ENCODE results near the gene FFAR3. TPM values are rescaled to one million over a fixed set of nuclear protein-coding genes. Genes with fewer than 3 reads are reported as not detected.
A peak's percentile ranks its signal among the peaks of the same experiment; 100 is the strongest.

Gene FFAR3
- total RNA-seq, 4 donors from 2014 or later = not detected

GRCh38 chr19:35362261-35363000 is 4.2 kb downstream of the FFAR3 start:
- H3K4me1 ChIP-seq = peaks cover 9% of the 10 kb centered on the region
- peak in 1 of 2 donors; percentile 53 for DNase-seq (ENCODE audit: low spot score in 2 of 2)
- no peak overlapping the region for H3K4me3 ChIP-seq
- 55% methylated on average over 8 of the region's 14 CpGs for WGBS
- H3K36me3 ChIP-seq = no peaks in the 10 kb centered on the region
- H3K9me3 ChIP-seq = no peaks in the 10 kb centered on the region
- H3K27me3 ChIP-seq = peaks cover 8% of the 10 kb centered on the region
- H3K27ac ChIP-seq = no peak overlapping the region
- TF ChIP-seq EP300 (IDR thresholded peaks at IDR 0.05) (no peak), POLR2A (IDR thresholded peaks at IDR 0.05) (no peak), POLR2AphosphoS5 (IDR thresholded peaks at IDR 0.05) (no peak), CTCF (IDR thresholded peaks at IDR 0.05) (no peak)

- no peak overlapping the region for H3K4me3 ChIP-seq
- no peak overlapping the region for H3K27ac ChIP-seq
- DNase-seq (ENCODE audit: low spot score in 2 of 2) = peak in 1 of 2 donors; percentile 64
- H3K36me3 ChIP-seq = no peaks in the 10 kb centered on the region
- H3K9me3 ChIP-seq = no peaks in the 10 kb centered on the region
- no peak for TF ChIP-seq POLR2AphosphoS5 (IDR thresholded peaks at IDR 0.05)
- TF ChIP-seq EP300 (IDR thresholded peaks at IDR 0.05) = no peak
- no peak for TF ChIP-seq CTCF (IDR thresholded peaks at IDR 0.05)
- TF ChIP-seq POLR2A (IDR thresholded peaks at IDR 0.05) = no peak
- H3K4me1 ChIP-seq = peaks cover 3% of the 10 kb centered on the region
- 68% methylated on average over 8 of the region's 11 CpGs for WGBS
- H3K27me3 ChIP-seq = peaks cover 3% of the 10 kb centered on the region
Observed at GRCh38 chr19:35363001-35363590, 4.8 kb downstream of the FFAR3 start.

- WGBS = 83% methylated on average over 19 of the region's 19 CpGs
- no peak for TF ChIP-seq POLR2A (IDR thresholded peaks at IDR 0.05)
- no peak for TF ChIP-seq POLR2AphosphoS5 (IDR thresholded peaks at IDR 0.05)
- no peak for TF ChIP-seq CTCF (IDR thresholded peaks at IDR 0.05)
- no peak for TF ChIP-seq EP300 (IDR thresholded peaks at IDR 0.05)
- Histone ChIP-seq H3K4me3 (no peak overlapping the region), H3K27me3 (no peaks in the 10 kb centered on the region), H3K36me3 (no peaks in the 10 kb centered on the region), H3K27ac (no peak overlapping the region), H3K9me3 (no peaks in the 10 kb centered on the region), H3K4me1 (no peaks in the 10 kb centered on the region)
- peak in 1 of 2 donors; percentile 60 for DNase-seq (ENCODE audit: low spot score in 2 of 2)
Observed at GRCh38 chr19:35363711-35364425, 5.6 kb downstream of the FFAR3 start.

GRCh38 chr19:35365303-35365702 is 7.0 kb downstream of the FFAR3 start:
- WGBS = 85% methylated on average over 4 of the region's 4 CpGs
- no peaks in the 10 kb centered on the region for H3K27me3 ChIP-seq
- no peaks in the 10 kb centered on the region for H3K36me3 ChIP-seq
- no peaks in the 10 kb centered on the region for H3K9me3 ChIP-seq
- H3K4me1 ChIP-seq = no peaks in the 10 kb centered on the region
- H3K4me3 ChIP-seq = no peak overlapping the region
- no peak overlapping the region for H3K27ac ChIP-seq
- TF ChIP-seq POLR2AphosphoS5 (IDR thresholded peaks at IDR 0.05) = no peak
- TF ChIP-seq POLR2A (IDR thresholded peaks at IDR 0.05) = no peak
- DNase-seq (ENCODE audit: low spot score in 2 of 2) = peak in 1 of 2 donors; percentile 8

GRCh38 chr19:35368378-35368777 is 10.1 kb downstream of the FFAR3 start:
- Histone ChIP-seq H3K36me3 (no peaks in the 10 kb centered on the region), H3K27me3 (no peaks in the 10 kb centered on the region), H3K4me1 (no peaks in the 10 kb centered on the region), H3K4me3 (no peak overlapping the region), H3K27ac (no peak overlapping the region), H3K9me3 (no peaks in the 10 kb centered on the region)
- no peak for TF ChIP-seq POLR2AphosphoS5 (IDR thresholded peaks at IDR 0.05)
- no peak for TF ChIP-seq POLR2A (IDR thresholded peaks at IDR 0.05)
- no peak for TF ChIP-seq CTCF (IDR thresholded peaks at IDR 0.05)
- TF ChIP-seq EP300 (IDR thresholded peaks at IDR 0.05) = no peak
- WGBS = 47% methylated on average over 1 of the region's 1 CpG
- DNase-seq (ENCODE audit: low spot score in 2 of 2) = no peak

All from suprapubic skin (tissue), 4 donors.